Ovary (tissue), 9 donors: ENCODE data around the gene TCIRG1. TPM values are rescaled to one million over a fixed set of nuclear protein-coding genes. Genes with fewer than 3 reads are reported as not detected.

Source experiments
- DNase-seq, 5 donors: peaks; one replicate each; pipeline ENCODE4 v3.0.0-alpha.2; 2019 to 2020
- H3K27ac ChIP-seq, 2 donors: fragments of 200-600 bp; one replicate each; pipeline versions ENCODE4 v1.5.1 to v1.8.0; 2019 to 2022
- H3K27me3 ChIP-seq: fragments of 200-600 bp; one replicate; pipeline ENCODE4 v1.8.0; 2022
- H3K36me3 ChIP-seq: fragments of 200-600 bp; sonication (generic); one replicate; pipeline ENCODE4 v1.5.1; 2019
- H3K4me1 ChIP-seq: one replicate; pipeline ENCODE4 v1.8.1; 2013; ENCODE audit warnings: mild to moderate bottlenecking, moderate library complexity; ENCODE audit not compliant: insufficient read depth
- H3K4me3 ChIP-seq: fragments of 200-600 bp; sonication (generic); one replicate; pipeline ENCODE4 v1.5.1; 2017
- H3K9me3 ChIP-seq, 2 donors: fragments of 200-600 bp in 1 of 2; sonication (generic) in 1 of 2; one replicate each; pipeline versions ENCODE4 v1.5.1 to v1.8.1; 2013 to 2019; ENCODE audit warnings: mild to moderate bottlenecking in 1 of 2, moderate library complexity in 1 of 2
- CTCF ChIP-seq, 3 donors: fragments of 450-650 bp in 2 of 3; fragments of 200-600 bp in 1 of 3; IDR thresholded peaks; one replicate each; pipeline versions ENCODE4 v1.5.1 to v1.8.0; 2016 to 2022; ENCODE audit warnings: antibody characterized with exemption in 3 of 3, mild to moderate bottlenecking in 1 of 3
- EP300 ChIP-seq: sonication (generic); formaldehyde crosslinking; IDR thresholded peaks from one replicate; pipeline ENCODE4 v1.6.1; 2017; ENCODE audit warnings: antibody characterized with exemption
- POLR2A ChIP-seq: fragments of 450-650 bp; IDR thresholded peaks from one replicate; pipeline ENCODE4 v1.6.1; 2017; ENCODE audit warnings: antibody characterized with exemption, mild to moderate bottlenecking, moderate library complexity
- WGBS, 3 donors: extraction: QIAGEN DNeasy Blood & Tissue Kit in 1 of 3; methylation state at CpG; one replicate each; pipeline versions ENCODE4 v1.1.5 to v1.1.7; 2013 to 2017; 5-methylcytosine and 5-hydroxymethylcytosine counted together
- intact Hi-C, 4 donors: fragments of 100-400 bp; cut with DNase I; formaldehyde crosslinking; loops; one replicate each; pipeline versions ENCODE4 v1.11.0 to v1.15.1; 2022 to 2023
- polyA plus RNA-seq, 2 donors: library from polyadenylated mRNA; stranded (reverse); fragments of 200-250 nt in 1 of 2; fragments of 350-450 nt in 1 of 2; fragmentation: Illumina TruSeq in 1 of 2; extraction: RNeasy Lipid Tissue Mini Kit (QIAGEN cat#74804) in 1 of 2; gene quantifications; one replicate each; pipeline ENCODE4 v1.2.3, GENCODE V29; 2013 to 2014
- total RNA-seq, 7 donors: library from RNA; depleted of rRNA in 2 of 7; stranded (reverse); fragments of >200 nt in 2 of 7; fragmentation: NEBNext Ultra II Directional in 3 of 7; extraction: Animal tissue kit (Norgen Biotek cat#: 25700) in 3 of 7; gene quantifications; one replicate each; pipeline versions ENCODE4 v1.1.0 to v1.2.4, GENCODE V29; 2016 to 2023
- donor health status: DM: no; HTN: no; CAD: no; lungs with moderate emphysema.
- donor health status: DM: no; HTN: no; CAD: no.
- donor health status: Bipolar disorder and iron deficiency.
- donor health status: DM: yes; HTN: yes; CAD: no.
- donor health status: DM: no; HTN: no; CAD: no.
- donor health status: DM: yes; HTN: yes; CAD: no.

TCIRG1 gene
- total and polyA plus RNA-seq, 9 donors: 2.2 to 109 (median 77.4) TPM

GRCh38 chr11:68036717-68037239 lies 2.0 kb upstream of the TCIRG1 start:
- Histone ChIP-seq H3K4me3 (no peak overlapping the region), H3K9me3 (no peaks in the 10 kb centered on the region), H3K4me1 (peaks cover 17% of the 10 kb centered on the region), H3K36me3 (no peaks in the 10 kb centered on the region), H3K27me3 (no peaks in the 10 kb centered on the region), H3K27ac (no peak overlapping the region)
- peak in 1 of 5 donors; percentile 12 for DNase-seq
- TF ChIP-seq POLR2A (no peak), CTCF (IDR thresholded peaks at IDR 0.05) (no peak), EP300 (no peak)
- 77 to 83% (median 79%) methylated on average over 13 to 14 of the region's 14 CpGs for WGBS, 3 donors
- intact Hi-C loops: loop anchor here in 3 of 4 donors (5.0 to 10.0 kb wide), 3 partner anchors 81 to 168 kb away; partner anchors contain the start of gene CHKA (in 1 of the 3)

GRCh38 chr11:68037411-68038225 lies 1.2 kb upstream of the TCIRG1 start:
- no peaks in the 10 kb centered on the region for H3K9me3 ChIP-seq
- H3K4me1 ChIP-seq: peaks cover 14% of the 10 kb centered on the region
- H3K27ac ChIP-seq: peak overlapping the region; percentile 70 to 84
- WGBS, 3 donors: 51 to 69% (median 55%) methylated on average over 20 of the region's 20 CpGs
- DNase-seq: peak in 2 of 5 donors; percentile 29 to 44
- TF ChIP-seq CTCF (IDR thresholded peaks at IDR 0.05): no peak
- TF ChIP-seq POLR2A: no peak
- no peak for TF ChIP-seq EP300
- H3K27me3 ChIP-seq: no peaks in the 10 kb centered on the region
- H3K36me3 ChIP-seq: no peaks in the 10 kb centered on the region
- intact Hi-C loops: loop anchor here in 3 of 4 donors (5.0 to 10.0 kb wide), 3 partner anchors 80 to 167 kb away; partner anchors contain the start of gene CHKA (in 1 of the 3)
- H3K4me3 ChIP-seq: no peak overlapping the region

- H3K4me1 ChIP-seq: peaks cover 14% of the 10 kb centered on the region
- peak in 3 of 5 donors; percentile 37 to 65 (median 57) for DNase-seq
- no peaks in the 10 kb centered on the region for H3K9me3 ChIP-seq
- peak overlapping the region; percentile 70 to 84 for H3K27ac ChIP-seq
- peak overlapping the region; percentile 72 for H3K4me3 ChIP-seq
- H3K27me3 ChIP-seq: no peaks in the 10 kb centered on the region
- intact Hi-C loops: loop anchor here in 3 of 4 donors (5.0 to 10.0 kb wide), 3 partner anchors 79 to 167 kb away; partner anchors contain the start of gene CHKA (in 1 of the 3)
- no peak for TF ChIP-seq POLR2A
- TF ChIP-seq EP300: no peak
- TF ChIP-seq CTCF (IDR thresholded peaks at IDR 0.05): no peak
- no peaks in the 10 kb centered on the region for H3K36me3 ChIP-seq
- 15 to 18% (median 17%) methylated on average over 13 of the region's 13 CpGs for WGBS, 3 donors
Measured at GRCh38 chr11:68038226-68038717, 553 bp upstream of the TCIRG1 start.

- peak in 3 of 5 donors; percentile 40 to 63 (median 60) for DNase-seq
- Histone ChIP-seq H3K27ac (peak overlapping the region; percentile 70 to 84), H3K4me1 (peaks cover 14% of the 10 kb centered on the region), H3K9me3 (no peaks in the 10 kb centered on the region), H3K36me3 (no peaks in the 10 kb centered on the region), H3K27me3 (no peaks in the 10 kb centered on the region), H3K4me3 (peak overlapping the region; percentile 72)
- intact Hi-C loops: loop anchor here (5.0 to 10.0 kb wide), 5 partner anchors 55 to 165 kb away; partner anchors contain the start of gene CHKA (in 1 of the 4)
- 37 to 51% (median 43%) methylated on average over 8 to 10 of the region's 10 CpGs for WGBS, 3 donors
- TF ChIP-seq POLR2A (no peak), EP300 (no peak), CTCF (IDR thresholded peaks at IDR 0.05) (no peak)
Measured at GRCh38 chr11:68039526-68040086, 781 bp downstream of the TCIRG1 start.
